Central memory CD8-positive, alpha-beta T cell (primary cell): ENCODE results near the gene KRT84.

ENCODE experiments used
- ATAC-seq: fragments of 150-1000 bp; cut with Tn5 transposase; replicated peaks from 2 replicates; pipeline ENCODE4 v1.10.0; 2022; ENCODE audit warnings: mild to moderate bottlenecking, moderate FRiP score, moderate number of reproducible peaks; ENCODE audit not compliant: poor library complexity, severe bottlenecking; ENCODE audit errors: extremely low read depth
- DNase-seq, 2 donors: peaks; one replicate each; pipeline ENCODE4 v3.0.0; 2021; ENCODE audit warnings: low spot score in 2 of 2
- H3K27ac Mint-ChIP-seq: one replicate; pipeline ENCODE4 v1.8.0; 2022; ENCODE audit warnings: low read depth, mild to moderate bottlenecking, moderate library complexity, mixed read lengths
- H3K27me3 Mint-ChIP-seq: one replicate; pipeline ENCODE4 v1.8.0; 2022; ENCODE audit warnings: mixed read lengths
- H3K36me3 Mint-ChIP-seq: one replicate; pipeline ENCODE4 v1.8.0; 2022; ENCODE audit warnings: mild to moderate bottlenecking, moderate library complexity, mixed read lengths; ENCODE audit not compliant: insufficient read depth
- H3K4me1 Mint-ChIP-seq: one replicate; pipeline ENCODE4 v1.8.0; 2022; ENCODE audit warnings: mixed read lengths
- H3K4me3 Mint-ChIP-seq: one replicate; pipeline ENCODE4 v1.8.0; 2022; ENCODE audit warnings: mild to moderate bottlenecking, moderate library complexity, mixed read lengths
- H3K9me3 Mint-ChIP-seq: one replicate; pipeline ENCODE4 v1.8.0; 2022; ENCODE audit warnings: mixed read lengths

The KRT84 gene

GRCh38 chr12:52360106-52360662 lies 25.3 kb downstream of the KRT84 start:
- Mint-ChIP-seq H3K36me3 (peaks cover 2% of the 10 kb centered on the region), H3K4me3 (no peak overlapping the region), H3K27me3 (peaks cover 10% of the 10 kb centered on the region), H3K27ac (no peak overlapping the region), H3K9me3 (no peaks in the 10 kb centered on the region), H3K4me1 (peaks cover 47% of the 10 kb centered on the region)
- ATAC-seq, result no peak
- no peak for DNase-seq

- ATAC-seq (no peak), DNase-seq (no peak)
- Mint-ChIP-seq H3K27me3 (peaks cover 10% of the 10 kb centered on the region), H3K27ac (peak overlapping the region; percentile 74), H3K9me3 (no peaks in the 10 kb centered on the region), H3K4me3 (no peak overlapping the region), H3K4me1 (peaks cover 47% of the 10 kb centered on the region), H3K36me3 (peaks cover 2% of the 10 kb centered on the region)
Observed at GRCh38 chr12:52359621-52360061, 25.8 kb downstream of the KRT84 start.

DNA sequence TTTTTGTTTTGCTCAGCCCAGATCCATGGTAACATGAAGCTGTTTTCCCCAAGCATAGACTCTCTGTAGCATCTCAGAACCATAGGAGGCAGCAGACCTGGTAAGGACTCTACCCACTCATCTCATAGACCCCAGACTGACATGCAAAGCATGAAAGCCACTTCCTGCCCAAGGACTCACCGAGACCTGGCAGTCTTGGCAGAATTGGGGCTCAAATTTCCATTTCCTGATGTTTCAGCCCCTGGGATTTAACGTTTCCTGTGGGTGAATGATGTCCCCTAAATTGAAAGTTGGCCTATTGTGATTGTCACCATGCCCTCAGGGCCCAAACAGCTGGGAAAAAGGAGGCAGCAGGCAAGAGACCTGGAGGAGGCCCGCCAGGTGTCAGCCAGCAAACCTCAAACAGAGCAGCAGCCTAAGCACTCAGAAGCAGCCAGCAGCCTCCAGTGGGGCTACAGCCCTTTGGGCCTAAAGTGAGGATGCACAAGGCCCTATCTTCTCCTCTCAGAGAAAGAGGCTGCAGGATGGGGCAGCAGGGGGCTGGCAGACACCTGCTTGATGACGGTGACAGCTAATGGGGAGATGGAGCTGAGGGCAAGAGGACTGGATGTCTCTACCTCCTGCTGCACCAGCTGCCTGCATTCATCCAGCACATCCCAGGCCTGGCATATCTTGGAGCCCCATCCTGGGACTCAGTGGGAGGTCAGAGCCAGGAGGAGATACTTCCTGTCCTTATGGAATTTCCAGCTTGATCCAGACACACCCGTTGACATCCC lies 26.7 kb downstream of the KRT84 start:
- ATAC-seq, result peak; percentile 94
- peak in 1 of 2 donors; percentile 25 for DNase-seq
- no peaks in the 10 kb centered on the region for H3K9me3 Mint-ChIP-seq
- peaks cover 2% of the 10 kb centered on the region for H3K36me3 Mint-ChIP-seq
- H3K27ac Mint-ChIP-seq, result peak overlapping the region; percentile 74
- peaks cover 47% of the 10 kb centered on the region for H3K4me1 Mint-ChIP-seq
- H3K4me3 Mint-ChIP-seq, result peak overlapping the region; percentile 25
- peaks cover 10% of the 10 kb centered on the region for H3K27me3 Mint-ChIP-seq

- Mint-ChIP-seq H3K27ac (no peak overlapping the region), H3K27me3 (peaks cover 10% of the 10 kb centered on the region), H3K4me1 (peaks cover 57% of the 10 kb centered on the region), H3K4me3 (no peak overlapping the region), H3K9me3 (no peaks in the 10 kb centered on the region), H3K36me3 (peaks cover 2% of the 10 kb centered on the region)
- DNase-seq (no peak), ATAC-seq (no peak)
Observed at GRCh38 chr12:52356762-52357580, 28.5 kb downstream of the KRT84 start.

- no peaks in the 10 kb centered on the region for H3K36me3 Mint-ChIP-seq
- no peak overlapping the region for H3K4me3 Mint-ChIP-seq
- H3K9me3 Mint-ChIP-seq, result no peaks in the 10 kb centered on the region
- peaks cover 56% of the 10 kb centered on the region for H3K4me1 Mint-ChIP-seq
- H3K27me3 Mint-ChIP-seq, result peaks cover 10% of the 10 kb centered on the region
- DNase-seq (no peak), ATAC-seq (no peak)
- no peak overlapping the region for H3K27ac Mint-ChIP-seq
Observed at GRCh38 chr12:52356031-52356761, 29.3 kb downstream of the KRT84 start.

- Mint-ChIP-seq H3K4me1 (peaks cover 52% of the 10 kb centered on the region), H3K27ac (no peak overlapping the region), H3K27me3 (peaks cover 10% of the 10 kb centered on the region), H3K9me3 (no peaks in the 10 kb centered on the region), H3K4me3 (no peak overlapping the region), H3K36me3 (no peaks in the 10 kb centered on the region)
- ATAC-seq, result no peak
- no peak for DNase-seq
Observed at GRCh38 chr12:52355176-52355575, 30.3 kb downstream of the KRT84 start.

DNA sequence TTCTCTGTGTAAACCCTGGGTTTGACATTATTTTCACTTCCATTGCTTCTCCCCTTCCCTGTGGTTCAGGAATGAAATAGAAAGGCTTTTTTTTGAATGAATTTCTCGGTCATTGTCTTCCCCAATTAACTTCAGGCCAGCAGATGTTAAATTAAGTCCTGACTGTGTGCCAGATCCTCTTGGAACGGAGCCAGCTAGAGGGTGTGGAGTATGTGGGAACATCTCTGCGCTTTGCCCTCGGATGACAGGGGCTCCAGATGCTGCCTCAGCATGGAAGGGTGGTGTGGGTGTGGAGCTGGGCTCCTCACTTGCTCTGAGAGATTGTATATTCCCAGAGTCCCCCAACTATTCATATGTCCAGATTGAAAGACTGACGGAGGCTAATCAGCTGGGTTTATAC lies 31.3 kb downstream of the KRT84 start:
- ATAC-seq (no peak), DNase-seq (no peak)
- Mint-ChIP-seq H3K36me3 (no peaks in the 10 kb centered on the region), H3K4me3 (no peak overlapping the region), H3K27ac (no peak overlapping the region), H3K9me3 (no peaks in the 10 kb centered on the region), H3K4me1 (peaks cover 46% of the 10 kb centered on the region), H3K27me3 (peaks cover 10% of the 10 kb centered on the region)

DNA sequence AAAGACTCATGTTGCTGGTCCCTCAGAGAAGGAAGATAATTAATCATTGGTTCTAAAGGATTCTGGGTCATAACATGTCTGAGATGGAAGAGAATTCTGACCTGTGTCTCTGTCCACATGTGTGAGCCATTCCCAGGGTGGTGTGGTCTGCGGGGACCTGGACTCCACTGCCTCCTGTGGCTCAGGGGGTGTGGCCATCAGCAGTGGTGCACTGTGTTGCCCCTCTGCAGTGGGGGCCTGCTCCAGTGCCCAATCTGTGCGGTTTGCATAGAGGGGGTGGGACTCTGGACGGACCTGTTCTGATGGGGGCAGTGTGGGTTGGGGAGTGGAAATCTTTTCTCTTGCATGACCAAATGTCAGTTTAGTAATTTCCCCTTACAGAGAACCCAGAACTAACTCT lies 31.7 kb downstream of the KRT84 start:
- no peak overlapping the region for H3K27ac Mint-ChIP-seq
- peaks cover 44% of the 10 kb centered on the region for H3K4me1 Mint-ChIP-seq
- no peaks in the 10 kb centered on the region for H3K9me3 Mint-ChIP-seq
- no peak for DNase-seq
- no peak for ATAC-seq
- H3K36me3 Mint-ChIP-seq, result no peaks in the 10 kb centered on the region
- peaks cover 14% of the 10 kb centered on the region for H3K27me3 Mint-ChIP-seq
- H3K4me3 Mint-ChIP-seq, result no peak overlapping the region

DNA sequence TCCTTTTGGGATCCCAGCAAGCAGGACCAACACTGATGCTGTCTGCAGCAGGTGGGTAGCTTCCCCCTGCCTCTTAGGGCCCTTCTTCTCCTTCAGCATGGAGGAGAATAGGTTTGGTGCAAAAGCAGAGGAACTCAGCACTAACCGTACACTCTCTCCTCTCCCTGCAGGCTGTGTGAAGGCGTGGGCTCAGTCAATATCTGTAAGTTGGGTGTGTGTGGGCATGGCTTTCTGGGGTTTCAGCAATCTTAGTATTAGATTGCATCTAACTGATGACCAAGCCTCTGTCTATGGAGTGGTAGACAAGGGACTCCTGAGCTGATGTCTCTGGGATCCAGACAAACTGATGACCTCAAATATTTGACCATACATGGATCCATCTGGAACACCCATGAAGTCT lies 32.5 kb downstream of the KRT84 start:
- H3K4me1 Mint-ChIP-seq, result peaks cover 36% of the 10 kb centered on the region
- no peaks in the 10 kb centered on the region for H3K36me3 Mint-ChIP-seq
- H3K27ac Mint-ChIP-seq, result no peak overlapping the region
- no peak overlapping the region for H3K4me3 Mint-ChIP-seq
- H3K9me3 Mint-ChIP-seq, result no peaks in the 10 kb centered on the region
- no peak for ATAC-seq
- no peak for DNase-seq
- H3K27me3 Mint-ChIP-seq, result peaks cover 20% of the 10 kb centered on the region

DNA sequence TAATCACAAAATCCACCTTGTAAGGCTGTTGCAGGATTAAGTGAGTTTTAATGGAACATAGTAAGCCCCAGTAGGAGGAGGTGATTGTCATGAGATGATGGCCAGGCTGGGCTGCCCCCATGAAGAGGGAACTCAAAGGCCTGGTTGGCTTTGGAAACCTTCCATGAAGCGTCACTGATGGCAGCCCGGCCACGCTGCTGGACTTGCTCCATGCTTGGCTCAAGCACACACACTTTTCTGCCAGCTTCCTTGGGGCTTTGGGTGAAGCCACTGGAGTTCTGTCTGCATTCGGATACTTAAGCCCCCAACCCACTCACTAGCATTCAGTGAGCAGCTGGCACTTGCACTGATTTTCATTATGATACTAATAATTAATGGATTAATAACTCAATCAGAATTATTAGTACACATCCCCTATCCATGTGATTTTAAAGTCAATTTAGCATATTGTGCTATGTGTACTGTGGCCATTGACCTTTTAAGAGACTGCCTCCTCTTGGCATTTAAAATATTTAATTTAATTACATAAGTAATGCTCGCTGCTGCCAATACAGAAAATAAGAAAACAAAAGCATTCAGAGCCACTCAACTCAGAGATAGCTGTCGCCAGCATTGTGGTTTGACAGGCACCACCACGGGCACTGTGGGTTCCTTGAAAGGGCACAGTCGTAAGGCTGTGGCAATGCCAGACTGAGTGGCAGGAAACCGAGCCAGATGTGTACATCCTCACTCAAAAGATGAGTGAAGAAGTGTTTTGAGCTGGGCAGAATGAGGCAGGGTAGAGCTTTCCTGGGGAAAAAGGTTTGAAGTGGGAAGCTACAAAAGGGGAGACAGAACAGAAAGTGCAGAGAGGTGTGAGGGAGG lies 34.0 kb downstream of the KRT84 start:
- Mint-ChIP-seq H3K4me3 (peak overlapping the region; percentile 4), H3K4me1 (peaks cover 32% of the 10 kb centered on the region), H3K9me3 (no peaks in the 10 kb centered on the region), H3K27me3 (peaks cover 25% of the 10 kb centered on the region), H3K36me3 (no peaks in the 10 kb centered on the region), H3K27ac (peak overlapping the region; percentile 40)
- peak; percentile 47 to 74 for DNase-seq
- ATAC-seq, result peak; percentile 99

DNA sequence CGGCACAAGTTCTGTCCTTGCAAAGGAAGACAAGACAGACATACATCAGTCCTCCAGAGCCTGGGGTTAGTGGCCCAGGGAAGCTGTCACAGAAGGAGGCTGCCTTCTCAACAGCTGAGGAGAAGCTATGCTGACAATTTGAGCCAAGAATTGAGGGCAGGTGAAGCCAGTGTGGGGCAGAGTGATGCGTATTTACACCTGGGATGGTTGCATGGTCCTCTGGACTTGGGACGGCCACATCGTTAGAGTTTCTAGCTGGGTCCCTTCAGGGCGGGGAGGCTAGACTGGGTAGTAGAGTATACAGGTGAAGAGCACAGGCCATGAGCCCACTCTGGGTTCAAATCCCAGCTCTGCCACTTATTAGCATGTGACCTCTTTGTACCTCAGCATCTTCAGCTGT lies 34.7 kb downstream of the KRT84 start:
- H3K4me3 Mint-ChIP-seq, result no peak overlapping the region
- ATAC-seq (no peak), DNase-seq (no peak)
- H3K36me3 Mint-ChIP-seq, result no peaks in the 10 kb centered on the region
- no peaks in the 10 kb centered on the region for H3K9me3 Mint-ChIP-seq
- no peak overlapping the region for H3K27ac Mint-ChIP-seq
- H3K4me1 Mint-ChIP-seq, result peaks cover 32% of the 10 kb centered on the region
- H3K27me3 Mint-ChIP-seq, result peaks cover 25% of the 10 kb centered on the region
